H9 (cell line): ENCODE results near the gene TBL1X. TPM values are rescaled to one million over a fixed set of nuclear protein-coding genes. Genes with fewer than 3 reads are reported as not detected.

Experiments used
- DNase-seq: peaks from one replicate; pipeline ENCODE4 v3.0.0-alpha.2; 2017
- H2AFZ ChIP-seq: one replicate; pipeline ENCODE4 v1.6.1; 2013; ENCODE audit warnings: mild to moderate bottlenecking, low read length, control low read depth, moderate library complexity
- H2AK5ac ChIP-seq: 2 replicates; pipeline ENCODE4 v1.6.1; 2013; ENCODE audit warnings: low read length, control low read depth, mixed read lengths; ENCODE audit not compliant: insufficient read length
- H2BK120ac ChIP-seq: one replicate; pipeline ENCODE4 v1.6.1; 2013; ENCODE audit warnings: low read depth, mild to moderate bottlenecking, low read length, control low read depth, inconsistent platforms; ENCODE audit not compliant: poor library complexity, severe bottlenecking
- H2BK12ac ChIP-seq: 2 replicates; pipeline ENCODE4 v1.6.1; 2013; ENCODE audit warnings: low read length, control low read depth, mixed read lengths, low read depth; ENCODE audit not compliant: insufficient read length
- H2BK15ac ChIP-seq: 2 replicates; pipeline ENCODE4 v1.6.1; 2013; ENCODE audit warnings: low read depth, low read length, control low read depth
- H2BK20ac ChIP-seq: one replicate; pipeline ENCODE4 v1.6.1; 2013; ENCODE audit warnings: low read depth, mild to moderate bottlenecking, low read length, control low read depth, inconsistent platforms; ENCODE audit not compliant: poor library complexity, severe bottlenecking
- H2BK5ac ChIP-seq: 2 replicates; pipeline ENCODE4 v1.6.1; 2013; ENCODE audit warnings: low read length, control low read depth, mixed read lengths; ENCODE audit not compliant: insufficient read length
- H3K14ac ChIP-seq: 2 replicates; pipeline ENCODE4 v1.6.1; 2013; ENCODE audit warnings: low read length, control low read depth; ENCODE audit not compliant: insufficient read depth
- H3K18ac ChIP-seq: 2 replicates; pipeline ENCODE4 v1.6.1; 2013; ENCODE audit warnings: low read depth, mild to moderate bottlenecking, mixed read lengths, low read length, control low read depth; ENCODE audit not compliant: insufficient read length
- H3K23ac ChIP-seq: 2 replicates; pipeline ENCODE4 v1.6.1; 2013; ENCODE audit warnings: low read length, control low read depth, mixed read lengths, low read depth; ENCODE audit not compliant: insufficient read length
- H3K23me2 ChIP-seq: 2 replicates; pipeline ENCODE4 v1.6.1; 2013; ENCODE audit warnings: low read depth, mild to moderate bottlenecking, mixed read lengths, low read length, control low read depth; ENCODE audit not compliant: insufficient read length, poor library complexity, severe bottlenecking
- H3K27ac ChIP-seq: 2 replicates; pipeline ENCODE4 v1.5.1; 2013; ENCODE audit warnings: low read length, control low read depth, mixed read lengths, low read depth; ENCODE audit not compliant: insufficient read length
- H3K27me3 ChIP-seq: 2 replicates; pipeline ENCODE4 v1.6.1; 2013; ENCODE audit warnings: low read length, control low read depth, inconsistent platforms; ENCODE audit not compliant: insufficient read depth
- H3K4ac ChIP-seq: 2 replicates; pipeline ENCODE4 v1.6.1; 2013; ENCODE audit warnings: low read depth, mild to moderate bottlenecking, control low read depth, inconsistent platforms, low read length, moderate library complexity
- H3K4me1 ChIP-seq: 2 replicates; pipeline ENCODE4 v1.6.1; 2013; ENCODE audit warnings: low read length, control low read depth, inconsistent platforms; ENCODE audit not compliant: insufficient read depth
- H3K4me2 ChIP-seq: 2 replicates; pipeline ENCODE4 v1.6.1; 2013; ENCODE audit warnings: low read length, control low read depth, mixed read lengths; ENCODE audit not compliant: insufficient read length, insufficient read depth
- H3K56ac ChIP-seq: 2 replicates; pipeline ENCODE4 v1.6.1; 2013; ENCODE audit warnings: low read depth, mild to moderate bottlenecking, mixed read lengths, low read length, control low read depth; ENCODE audit not compliant: insufficient read length
- H3K79me1 ChIP-seq: 2 replicates; pipeline ENCODE4 v1.6.1; 2013; ENCODE audit warnings: low read depth, mild to moderate bottlenecking, moderate library complexity, low read length, control low read depth, inconsistent platforms; ENCODE audit not compliant: insufficient read depth, poor library complexity, severe bottlenecking
- H3K79me2 ChIP-seq: 2 replicates; pipeline ENCODE4 v1.6.1; 2013; ENCODE audit warnings: low read length, control low read depth, inconsistent platforms; ENCODE audit not compliant: insufficient read depth
- H3K9ac ChIP-seq: 2 replicates; pipeline ENCODE4 v1.6.1; 2013; ENCODE audit warnings: low read length, control low read depth, mixed read lengths; ENCODE audit not compliant: insufficient read length; ENCODE audit errors: extremely low read depth
- H3K9me3 ChIP-seq: one replicate; pipeline ENCODE4 v1.6.1; 2013; ENCODE audit warnings: low read depth, low read length, inconsistent platforms; ENCODE audit not compliant: control insufficient read depth
- H3T11ph ChIP-seq: one replicate; pipeline ENCODE4 v1.6.1; 2013; ENCODE audit warnings: mild to moderate bottlenecking, low read length, control low read depth, inconsistent platforms
- H4K20me1 ChIP-seq: one replicate; pipeline ENCODE4 v1.6.1; 2013; ENCODE audit not compliant: control insufficient read depth, insufficient read length, insufficient read depth
- H4K5ac ChIP-seq: 2 replicates; pipeline ENCODE4 v1.6.1; 2013; ENCODE audit warnings: low read depth, mild to moderate bottlenecking, mixed read lengths, low read length, control low read depth; ENCODE audit not compliant: insufficient read length
- H4K8ac ChIP-seq: replicated peaks from 2 replicates; pipeline ENCODE4 v1.6.1; 2013; ENCODE audit warnings: low read length, control low read depth, mixed read lengths, low read depth; ENCODE audit not compliant: insufficient read length
- H4K91ac ChIP-seq: 2 replicates; pipeline ENCODE4 v1.6.1; 2013; ENCODE audit warnings: low read depth, mild to moderate bottlenecking, moderate library complexity, mixed read lengths, low read length, control low read depth; ENCODE audit not compliant: insufficient read length
- H3K27ac Mint-ChIP-seq, 3 experiments: 2 replicates in 2 of 3; 3 replicates in 1 of 3; pipeline ENCODE4 v1.8.0; 2020 to 2021; ENCODE audit warnings: mixed read lengths in 3 of 3, mild to moderate bottlenecking in 1 of 3, moderate library complexity in 1 of 3
- H3K27me3 Mint-ChIP-seq: 2 replicates; pipeline ENCODE4 v1.8.0; 2021; ENCODE audit warnings: low read depth, mild to moderate bottlenecking, moderate library complexity, mixed read lengths
- H3K36me3 Mint-ChIP-seq, 3 experiments: 2 replicates in 2 of 3; 3 replicates in 1 of 3; pipeline ENCODE4 v1.8.0; 2020 to 2021; ENCODE audit warnings: low read depth in 3 of 3, mixed read lengths in 3 of 3; ENCODE audit not compliant: insufficient read depth in 1 of 3
- H3K4me1 Mint-ChIP-seq, 2 experiments: 2 replicates each; pipeline ENCODE4 v1.8.0; 2020; ENCODE audit warnings: mixed read lengths in 2 of 2
- H3K4me3 Mint-ChIP-seq, 2 experiments: 2 replicates in 1 of 2; 3 replicates in 1 of 2; pipeline ENCODE4 v1.8.0; 2020 to 2021; ENCODE audit warnings: mild to moderate bottlenecking in 2 of 2, mixed read lengths in 2 of 2, moderate library complexity in 1 of 2
- H3K9me3 Mint-ChIP-seq, 2 experiments: 2 replicates in 1 of 2; 3 replicates in 1 of 2; pipeline ENCODE4 v1.8.0; 2020; ENCODE audit warnings: mild to moderate bottlenecking in 2 of 2, mixed read lengths in 2 of 2, moderate library complexity in 1 of 2
- CTCF ChIP-seq: fragments of 200-600 bp; sonication (generic); conservative IDR thresholded peaks from 3 replicates; pipeline ENCODE4 v1.8.0; 2021; ENCODE audit warnings: antibody characterized with exemption, mild to moderate bottlenecking
- WGBS: extraction: QIAGEN DNeasy Blood & Tissue Kit; methylation state at CpG from one replicate; pipeline ENCODE4 v1.1.7; 2013; ENCODE audit warnings: missing lambda C conversion rate, low lambda C conversion rate, mixed read lengths; ENCODE audit not compliant: insufficient read length; ENCODE audit errors: extremely low coverage; 5-methylcytosine and 5-hydroxymethylcytosine counted together
- total RNA-seq: library from RNA; stranded (reverse); gene quantifications from 2 replicates; pipeline ENCODE4 v1.2.1, GENCODE V29; 2021

TBL1X gene
- total RNA-seq, 1 experiment from 2014 or later, result 24.1 TPM

DNA sequence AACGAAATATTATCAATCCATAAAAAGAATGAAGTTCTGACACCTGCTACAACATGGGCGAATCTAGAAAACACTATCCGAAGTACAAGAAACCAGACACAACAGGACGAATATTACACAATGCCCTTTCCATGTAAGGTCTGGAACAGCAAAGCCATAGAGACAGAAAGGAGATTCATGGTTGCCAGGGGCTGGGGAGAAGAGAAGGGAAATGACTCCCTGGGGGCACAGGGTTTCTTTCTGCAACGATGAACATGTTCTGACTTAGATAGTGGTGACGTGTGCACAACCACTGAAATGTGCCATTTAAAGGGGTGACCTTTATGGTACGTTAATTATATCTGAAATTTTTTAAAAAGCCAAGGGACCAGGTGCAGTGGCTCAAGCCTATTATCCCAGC is 272.5 kb downstream of the TBL1X start:
- no peak overlapping the region for H3K4me3 Mint-ChIP-seq
- no CpG with 5 or more reads among the region's 7 CpGs for whole genome bisulfite sequencing
- no peak overlapping the region for H2BK120ac ChIP-seq
- H2AK5ac ChIP-seq, result no peak overlapping the region
- no peaks in the 10 kb centered on the region for H3K79me2 ChIP-seq
- H3K18ac ChIP-seq, result no peak overlapping the region
- no peak overlapping the region for H2BK15ac ChIP-seq
- no peak overlapping the region for H2AFZ ChIP-seq
- no peak overlapping the region for H3K14ac ChIP-seq
- DNase-seq, result no peak
- H3K4me1 Mint-ChIP-seq, result no peaks in the 10 kb centered on the region
- peaks cover 21 to 42% of the 10 kb centered on the region in 2 experiments for H3K9me3 Mint-ChIP-seq
- TF ChIP-seq CTCF, result no peak
- H3K23me2 ChIP-seq, result no peaks in the 10 kb centered on the region
- H3K4me1 ChIP-seq, result no peaks in the 10 kb centered on the region
- no peaks in the 10 kb centered on the region for H3K27me3 Mint-ChIP-seq
- no peaks in the 10 kb centered on the region for H4K20me1 ChIP-seq
- H3K23ac ChIP-seq, result no peak overlapping the region
- H3K27me3 ChIP-seq, result no peaks in the 10 kb centered on the region
- no peak overlapping the region for H4K5ac ChIP-seq
- H3K9ac ChIP-seq, result no peak overlapping the region
- no peak overlapping the region for H2BK20ac ChIP-seq
- H3K36me3 Mint-ChIP-seq, result peaks cover 10 to 29% (median 25%) of the 10 kb centered on the region in 3 experiments; a peak in 6 of 7 replicates
- peaks cover 6% of the 10 kb centered on the region for H3K9me3 ChIP-seq
- H3K56ac ChIP-seq, result no peak overlapping the region
- no peak overlapping the region for H2BK12ac ChIP-seq
- no peak overlapping the region for H3T11ph ChIP-seq
- H3K4me2 ChIP-seq, result no peak overlapping the region
- H3K79me1 ChIP-seq, result no peaks in the 10 kb centered on the region
- no peak overlapping the region; a peak in 1 of 7 replicates for H3K27ac Mint-ChIP-seq
- H2BK5ac ChIP-seq, result no peak overlapping the region
- H4K91ac ChIP-seq, result no peak overlapping the region
- no peak overlapping the region for H4K8ac ChIP-seq
- no peak overlapping the region for H3K27ac ChIP-seq
- H3K4ac ChIP-seq, result no peak overlapping the region
